Spleen (tissue), 11 donors: Measurements from ENCODE around the gene GALNT12. TPM values are rescaled to one million over a fixed set of nuclear protein-coding genes. Genes with fewer than 3 reads are reported as not detected.

Experiments used
- DNase-seq: peaks from one replicate; pipeline ENCODE4 v3.0.0-alpha.2; 2020
- H3K27ac ChIP-seq, 8 donors: fragments of 200-600 bp; sonication (generic) in 7 of 8; 1 replicate in 4 of 8; 2 replicates in 4 of 8; pipeline versions ENCODE4 v1.5.0 to v1.8.0; 2016 to 2021; ENCODE audit warnings: inconsistent platforms in 4 of 8, mild to moderate bottlenecking in 4 of 8, moderate library complexity in 1 of 8
- H3K27me3 ChIP-seq, 7 donors: fragments of 200-600 bp; sonication (generic) in 6 of 7; replicated peaks in 1 of 7; 1 replicate in 4 of 7; 2 replicates in 3 of 7; pipeline versions ENCODE4 v1.5.0 to v1.8.0; 2016 to 2021; ENCODE audit warnings: inconsistent platforms in 3 of 7, mild to moderate bottlenecking in 1 of 7
- H3K36me3 ChIP-seq, 6 donors: fragments of 200-600 bp; sonication (generic) in 5 of 6; 1 replicate in 4 of 6; 2 replicates in 2 of 6; pipeline versions ENCODE4 v1.5.0 to v1.8.0; 2016 to 2021; ENCODE audit warnings: inconsistent platforms in 2 of 6
- H3K4me1 ChIP-seq, 6 donors: fragments of 200-600 bp; sonication (generic) in 5 of 6; 1 replicate in 3 of 6; 2 replicates in 3 of 6; pipeline versions ENCODE4 v1.5.0 to v1.8.0; 2016 to 2021; ENCODE audit warnings: inconsistent platforms in 3 of 6
- H3K4me3 ChIP-seq, 8 donors: fragments of 200-600 bp; sonication (generic) in 7 of 8; 1 replicate in 4 of 8; 2 replicates in 4 of 8; pipeline versions ENCODE4 v1.5.0 to v1.8.0; 2016 to 2021; ENCODE audit warnings: inconsistent platforms in 4 of 8, mild to moderate bottlenecking in 4 of 8, moderate library complexity in 2 of 8
- H3K9me3 ChIP-seq, 8 donors: fragments of 200-600 bp; sonication (generic) in 7 of 8; 1 replicate in 4 of 8; 2 replicates in 4 of 8; pipeline versions ENCODE4 v1.5.0 to v1.8.0; 2016 to 2021; ENCODE audit warnings: inconsistent platforms in 4 of 8
- CTCF ChIP-seq, 11 experiments: fragments of 200-600 bp in 7 of 11; fragments of 450-650 bp in 4 of 11; sonication (generic) in 4 of 11; IDR thresholded peaks in 8 of 11; conservative IDR thresholded peaks in 3 of 11; 1 replicate in 7 of 11; 2 replicates in 4 of 11; pipeline versions ENCODE4 v1.4.0 to v1.8.0; 2016 to 2021; ENCODE audit warnings: antibody characterized with exemption in 11 of 11, inconsistent platforms in 4 of 11, mild to moderate bottlenecking in 1 of 11
- POLR2A ChIP-seq, 3 donors: fragments of 450-650 bp; IDR thresholded peaks; one replicate each; pipeline ENCODE4 v1.5.1; 2017; ENCODE audit warnings: antibody characterized with exemption in 3 of 3, mild to moderate bottlenecking in 1 of 3
- POLR2AphosphoS5 ChIP-seq, 3 donors: sonication (generic); formaldehyde crosslinking; IDR thresholded peaks; one replicate each; pipeline ENCODE4 v1.5.1; 2017; ENCODE audit warnings: antibody characterized with exemption in 3 of 3
- WGBS, 5 donors: extraction: QIAGEN DNeasy Blood & Tissue Kit in 3 of 5; methylation state at CpG; one replicate each; pipeline versions ENCODE4 v1.1.5 to v1.1.7; 2013 to 2018; 5-methylcytosine and 5-hydroxymethylcytosine counted together
- intact Hi-C: fragments of 100-400 bp; cut with DNase I; formaldehyde crosslinking; loops from one replicate; pipeline ENCODE4 v1.15.0; 2023; ENCODE audit warnings: low total_unique reads
- polyA plus RNA-seq, 3 donors: library from polyadenylated mRNA; stranded (reverse); fragments of 200-250 nt; gene quantifications; one replicate each; pipeline ENCODE4 v1.2.1, GENCODE V29; 2013
- total RNA-seq, 7 donors: library from RNA; depleted of rRNA in 3 of 7; stranded (reverse); fragments of >200 nt in 3 of 7; fragmentation: NEBNext Ultra II Directional in 4 of 7; extraction: Animal tissue kit (Norgen Biotek cat#: 25700) in 4 of 7; gene quantifications; one replicate each; pipeline versions ENCODE4 v1.1.0 to v1.2.1, GENCODE V29; 2016 to 2021
- donor health status: healthy with polysubstance abuse.
- donor health status: DM: no; HTN: no; CAD: no; lungs with moderate emphysema.
- donor health status: DM: no; HTN: no; CAD: no.
- donor health status: Bipolar disorder and iron deficiency.
- donor health status: healthy.
- donor health status: DM: no; HTN: no; CAD: no.
- donor health status: DM: yes; HTN: yes; CAD: no.

The GALNT12 gene
- total and polyA plus RNA-seq, 10 donors = 1.2 to 3.2 (median 2.5) TPM

- Histone ChIP-seq H3K36me3 (no peaks in the 10 kb centered on the region), H3K27ac (no peak overlapping the region), H3K4me1 (peaks cover 2 to 32% (median 11%) of the 10 kb centered on the region in 6 donors), H3K4me3 (no peak overlapping the region), H3K27me3 (peaks cover 0 to 18% (median 0%) of the 10 kb centered on the region in 7 donors), H3K9me3 (peaks cover 0 to 17% (median 13%) of the 10 kb centered on the region in 8 donors)
- intact Hi-C loops = no loop called here
- 84 to 94% (median 87%) methylated on average over 5 of the region's 5 CpGs for WGBS, 5 donors
- TF ChIP-seq POLR2A (IDR thresholded peaks at IDR 0.05) = no peak
- TF ChIP-seq CTCF (IDR thresholded peaks at IDR 0.05 in 8 of 11, conservative IDR thresholded peaks at IDR 0.05 in 3 of 11) = no peak
- TF ChIP-seq POLR2AphosphoS5 (IDR thresholded peaks at IDR 0.05) = no peak
- DNase-seq = no peak
Measured at GRCh38 chr9:98859941-98860340, 52.5 kb downstream of the GALNT12 start.

- no peak for DNase-seq
- peaks cover 2 to 32% (median 11%) of the 10 kb centered on the region in 6 donors for H3K4me1 ChIP-seq
- 27 to 58% (median 39%) methylated on average over 4 to 5 of the region's 5 CpGs for WGBS, 5 donors
- H3K27ac ChIP-seq = no peak overlapping the region
- peaks cover 0 to 18% (median 0%) of the 10 kb centered on the region in 7 donors for H3K27me3 ChIP-seq
- no peaks in the 10 kb centered on the region for H3K36me3 ChIP-seq
- H3K4me3 ChIP-seq = no peak overlapping the region
- intact Hi-C loops = no loop called here
- peaks cover 0 to 9% (median 6%) of the 10 kb centered on the region in 8 donors for H3K9me3 ChIP-seq
- TF ChIP-seq CTCF (IDR thresholded peaks at IDR 0.05 in 8 of 11, conservative IDR thresholded peaks at IDR 0.05 in 3 of 11) = peak in 8 of 11 experiments; percentile 4 to 64 (median 52)
- TF ChIP-seq POLR2AphosphoS5 (IDR thresholded peaks at IDR 0.05) = no peak
Measured at GRCh38 chr9:98860871-98861293, 53.4 kb downstream of the GALNT12 start.

- peaks cover 4 to 34% (median 12%) of the 10 kb centered on the region in 6 donors for H3K4me1 ChIP-seq
- H3K4me3 ChIP-seq = no peak overlapping the region
- H3K27me3 ChIP-seq = peaks cover 0 to 18% (median 0%) of the 10 kb centered on the region in 7 donors
- H3K36me3 ChIP-seq = no peaks in the 10 kb centered on the region
- no peak for DNase-seq
- 64 to 80% (median 67%) methylated on average over 8 of the region's 8 CpGs for WGBS, 5 donors
- intact Hi-C loops = no loop called here
- peak overlapping the region in 1 of 8 donors; percentile 3 for H3K27ac ChIP-seq
- TF ChIP-seq POLR2AphosphoS5 (IDR thresholded peaks at IDR 0.05) = no peak
- H3K9me3 ChIP-seq = no peaks in the 10 kb centered on the region
Measured at GRCh38 chr9:98861781-98862504, 54.5 kb downstream of the GALNT12 start.

- Histone ChIP-seq H3K4me3 (no peak overlapping the region), H3K9me3 (no peaks in the 10 kb centered on the region), H3K27me3 (peaks cover 0 to 18% (median 0%) of the 10 kb centered on the region in 7 donors), H3K36me3 (no peaks in the 10 kb centered on the region), H3K4me1 (peaks cover 13 to 40% (median 20%) of the 10 kb centered on the region in 6 donors), H3K27ac (peak overlapping the region in 1 of 8 donors; percentile 3)
- no peak for DNase-seq
- TF ChIP-seq CTCF (IDR thresholded peaks at IDR 0.05 in 8 of 11, conservative IDR thresholded peaks at IDR 0.05 in 3 of 11) (no peak), POLR2AphosphoS5 (IDR thresholded peaks at IDR 0.05) (peak in 1 of 3 donors; percentile 22)
- intact Hi-C loops = no loop called here
- WGBS, 5 donors = 49 to 73% (median 51%) methylated on average over 4 of the region's 4 CpGs
Measured at GRCh38 chr9:98862936-98863335, 55.5 kb downstream of the GALNT12 start.
